GM12878 (cell line): Measurements from ENCODE around the gene EXPH5. TPM values are rescaled to one million over a fixed set of nuclear protein-coding genes. Genes with fewer than 3 reads are reported as not detected.

Source experiments
- ATAC-seq: fragments of 200-7000 bp; cut with Tn5 transposase; 3 replicates; pipeline ENCODE4 v1.9.1; 2020; ENCODE audit warnings: mild to moderate bottlenecking, moderate library complexity
- BruUV-seq: library from RNA; stranded (reverse); fragments of 400-500 nt; replicated peaks from 2 replicates; lab custom pipeline; 2021; lab: Mats Ljungman, UMichigan
- CTCF ChIA-PET: fragments of 300-600 bp; sonication (Branson Sonifier 250); formaldehyde crosslinking; extraction: SDS; loops from one replicate; lab custom pipeline; 2021; ENCODE audit warnings: inconsistent platforms; lab: Yijun Ruan, JAX
- POLR2A ChIA-PET: fragments of 350-600 bp; formaldehyde crosslinking; extraction: SDS; loops from one replicate; lab custom pipeline; 2021; ENCODE audit warnings: inconsistent platforms; lab: Charles Lee
- RAD21 ChIA-PET: fragments of 300-600 bp; sonication (Branson Sonifier 250); formaldehyde crosslinking; loops from one replicate; lab custom pipeline; 2023; ENCODE audit warnings: antibody characterized with exemption; ENCODE audit not compliant: unreplicated experiment; lab: Charles Lee
- SMC1A ChIA-PET: fragments of 300-600 bp; sonication (Branson Sonifier 250); formaldehyde crosslinking; loops from one replicate; lab custom pipeline; 2023; ENCODE audit not compliant: unreplicated experiment, uncharacterized antibody; lab: Charles Lee
- DNase-seq: peaks from one replicate; pipeline ENCODE4 v3.0.0-alpha.2; 2011; ENCODE audit warnings: low read depth, low spot score
- FAIRE-seq: peaks from 3 replicates; lab custom pipeline; 2011; peaks lifted over from hg19 to GRCh38; lab: Jason Lieb, UNC
- H2AFZ ChIP-seq: 2 replicates; pipeline ENCODE4 v1.6.0; 2011; ENCODE audit warnings: low read depth, low read length, control low read depth; ENCODE audit not compliant: control insufficient read depth
- H3K27ac ChIP-seq: 2 replicates; pipeline ENCODE4 v1.5.1; 2011; ENCODE audit warnings: control low read depth; ENCODE audit not compliant: control insufficient read depth, insufficient read depth
- H3K27me3 ChIP-seq, 2 experiments: replicated peaks in 1 of 2; 2 replicates each; pipeline versions ENCODE4 v1.6.0 to v1.6.1; 2011; ENCODE audit warnings: low read length in 1 of 2; ENCODE audit not compliant: control insufficient read depth in 2 of 2, insufficient read depth in 2 of 2
- H3K36me3 ChIP-seq, 2 experiments: 2 replicates each; pipeline ENCODE4 v1.5.1; 2011; ENCODE audit warnings: low read length in 1 of 2; ENCODE audit not compliant: control insufficient read depth in 2 of 2, insufficient read depth in 2 of 2
- H3K4me1 ChIP-seq: 2 replicates; pipeline ENCODE4 v1.6.1; 2011; ENCODE audit warnings: mild to moderate bottlenecking, low read length, moderate library complexity, mixed read lengths; ENCODE audit not compliant: control insufficient read depth, insufficient read depth
- H3K4me2 ChIP-seq: 2 replicates; pipeline ENCODE4 v1.6.0; 2011; ENCODE audit warnings: control low read depth; ENCODE audit not compliant: control insufficient read depth, insufficient read depth
- H3K4me3 ChIP-seq: fragments of 200-600 bp; sonication (generic); 2 replicates; pipeline ENCODE4 v1.5.1; 2016
- H3K79me2 ChIP-seq: 2 replicates; pipeline ENCODE4 v1.6.0; 2011; ENCODE audit warnings: low read length; ENCODE audit not compliant: control insufficient read depth, insufficient read depth
- H3K9ac ChIP-seq: 2 replicates; pipeline ENCODE4 v1.8.0; 2011; ENCODE audit warnings: low read length, control low read depth, mixed read lengths; ENCODE audit not compliant: control insufficient read depth, insufficient read depth
- H3K9me3 ChIP-seq: replicated peaks from 3 replicates; pipeline ENCODE4 v1.5.1; 2011; ENCODE audit warnings: mild to moderate bottlenecking, low read length; ENCODE audit not compliant: control insufficient read depth, insufficient read depth
- H4K20me1 ChIP-seq: 2 replicates; pipeline ENCODE4 v1.6.0; 2011; ENCODE audit not compliant: control insufficient read depth, insufficient read depth
- NR2C1 ChIP-seq: fragments of 450-650 bp; IDR thresholded peaks from 2 replicates; pipeline ENCODE4 v1.6.1; 2017; ENCODE audit warnings: antibody characterized with exemption, mild to moderate bottlenecking, moderate library complexity
- RBBP5 ChIP-seq: fragments of 200-600 bp; sonication (generic); conservative IDR thresholded peaks from 2 replicates; pipeline ENCODE4 v1.6.1; 2016
- RFX5 ChIP-seq: IDR thresholded peaks from 2 replicates; pipeline ENCODE4 v1.6.1; 2011; ENCODE audit warnings: low read depth, low read length, improper control_type of control experiment
- TCF12 ChIP-seq: IDR thresholded peaks from 2 replicates; pipeline ENCODE4 v1.6.1; 2011; ENCODE audit warnings: low read depth, mild to moderate bottlenecking, low read length
- WGBS: methylation state at CpG from one replicate; pipeline ENCODE4 v1.1.6; 2016; ENCODE audit warnings: low lambda C conversion rate; ENCODE audit not compliant: insufficient replicate concordance, insufficient coverage; ENCODE audit errors: missing lambda C conversion rate; 5-methylcytosine and 5-hydroxymethylcytosine counted together
- in situ Hi-C: fragments of 300-500 bp; cut with MboI; formaldehyde crosslinking; loops from 9 replicates; pipeline ENCODE4 v1.14.3; 2018; ENCODE audit warnings: mixed read lengths
- intact Hi-C: fragments of 100-400 bp; cut with micrococcal nuclease; formaldehyde crosslinking; loops from one replicate; pipeline ENCODE4 v1.14.2; 2022; ENCODE audit not compliant: unreplicated experiment
- polyA plus RNA-seq, 11 experiments: library from polyadenylated mRNA; depleted of rRNA in 4 of 11; unstranded in 6 of 11; stranded (reverse) in 5 of 11; fragments of >200 nt; fragmentation: Nextera tagmentation in 4 of 11; fragmentation: Illumina TruSeq in 1 of 11; extraction: Ambion mirVana in 4 of 11; extraction: Trizol in 1 of 11; gene quantifications; 1 replicate in 1 of 11; 2 replicates in 10 of 11; pipeline versions ENCODE4 v1.2.1 to v1.2.3, GENCODE V29; 2011 to 2016; ENCODE audit warnings: inconsistent platforms in 2 of 11, missing spikeins in 2 of 11, low read depth in 1 of 11
- total RNA-seq, 4 experiments: library from RNA; depleted of rRNA in 3 of 4; stranded (reverse); fragments of >200 nt in 3 of 4; fragmentation: Illumina TruSeq in 1 of 4; extraction: Trizol in 1 of 4; gene quantifications; 2 replicates each; pipeline versions ENCODE4 v1.2.1 to v1.2.3, GENCODE V29; 2013 to 2021
- TF ChIP-seq, protein P1 (sequence below): IDR thresholded peaks from 2 replicates; pipeline ENCODE4 v1.6.1; 2011; ENCODE audit warnings: borderline replicate concordance, low read depth, mild to moderate bottlenecking, moderate library complexity, low read length; ENCODE audit not compliant: insufficient read depth, poor library complexity, severe bottlenecking

EXPH5 gene
- total and polyA plus RNA-seq, 10 of the 15 experiments (the other 5 are each of a cell fraction or from before 2014, with no cell fraction given) = 0.69 to 11.1 (median 4.3) TPM

- CTCF ChIA-PET = interaction anchor here (0.5 to 3.2 kb wide), 11 partner anchors 10 to 163 kb away, joined by 3 to 16 read pairs (median 3); partner anchors contain the start of gene DDX10
Observed at GRCh38 chr11:108622341-108622740, 28.8 kb upstream of the EXPH5 start.

More at GRCh38 chr11:108622341-108622740, 28.8 kb upstream of the EXPH5 start:
- no peak overlapping the region for H3K9ac ChIP-seq
- WGBS = 86% methylated on average over 2 of the region's 2 CpGs
- ChIA-PET SMC1A (interaction anchor here (0.6 to 4.3 kb wide), 25 partner anchors 9 to 397 kb away, joined by 3 to 52 read pairs (median 5); partner anchors contain the start of genes DDX10 and EXPH5), RAD21 (interaction anchor here (0.9 to 3.8 kb wide), 16 partner anchors 10 to 204 kb away, joined by 3 to 46 read pairs (median 6); partner anchors contain the start of gene EXPH5), POLR2A (interaction anchor here (0.8 to 2.1 kb wide), 8 partner anchors 14 to 64 kb away, joined by 3 to 7 read pairs (median 4); partner anchors contain the start of gene EXPH5)
- peak overlapping the region; percentile 63; the same call in 1 of the 2 replicates for H3K4me2 ChIP-seq
- peaks cover 5% of the 10 kb centered on the region; the same call in 2 of the 3 replicates for H3K9me3 ChIP-seq
- ATAC-seq = peak; percentile 3; the same call in 2 of the 3 replicates
- H2AFZ ChIP-seq = no peak overlapping the region; the same call in 1 of the 2 replicates
- no peaks in the 10 kb centered on the region for H3K27me3 ChIP-seq
- no peak overlapping the region for H3K4me3 ChIP-seq
- H3K4me1 ChIP-seq = peaks cover 18% of the 10 kb centered on the region
- no peak for FAIRE-seq
- H3K36me3 ChIP-seq = no peaks in the 10 kb centered on the region
- TF ChIP-seq TCF12 (0 out of 2 replicates have a peak, but pooled peaks have one; percentile 24), RFX5 (no peak), NR2C1 (no peak), RBBP5 (no peak)
- TF ChIP-seq, protein P1, sequence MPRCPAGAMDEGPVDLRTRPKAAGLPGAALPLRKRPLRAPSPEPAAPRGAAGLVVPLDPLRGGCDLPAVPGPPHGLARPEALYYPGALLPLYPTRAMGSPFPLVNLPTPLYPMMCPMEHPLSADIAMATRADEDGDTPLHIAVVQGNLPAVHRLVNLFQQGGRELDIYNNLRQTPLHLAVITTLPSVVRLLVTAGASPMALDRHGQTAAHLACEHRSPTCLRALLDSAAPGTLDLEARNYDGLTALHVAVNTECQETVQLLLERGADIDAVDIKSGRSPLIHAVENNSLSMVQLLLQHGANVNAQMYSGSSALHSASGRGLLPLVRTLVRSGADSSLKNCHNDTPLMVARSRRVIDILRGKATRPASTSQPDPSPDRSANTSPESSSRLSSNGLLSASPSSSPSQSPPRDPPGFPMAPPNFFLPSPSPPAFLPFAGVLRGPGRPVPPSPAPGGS = peak; percentile 7
- no TSS peak for BruUV-seq
- no peaks in the 10 kb centered on the region for H3K79me2 ChIP-seq
- peak overlapping the region; percentile 93 for H3K27ac ChIP-seq
- peak; percentile 8 for DNase-seq
- intact Hi-C loops (no loop called here), in situ Hi-C loops (no loop called here)
- H4K20me1 ChIP-seq = no peaks in the 10 kb centered on the region
